Heart left ventricle (tissue), 16 donors: ENCODE results near the gene CTNNA1. TPM values are rescaled to one million over a fixed set of nuclear protein-coding genes. Genes with fewer than 3 reads are reported as not detected.
"Not testable (repeated sequence)": the region's sequence is repeated elsewhere in the genome, so short reads cannot be mapped to it uniquely, and the experiment has no call there.

Source experiments
- ATAC-seq, 4 donors: fragments of 200-7000 bp; cut with Tn5 transposase; one replicate each; pipeline ENCODE4 v1.9.1; 2020 to 2022; ENCODE audit warnings: moderate library complexity in 4 of 4, mild to moderate bottlenecking in 3 of 4, moderate number of reproducible peaks in 1 of 4
- DNase-seq, 5 donors: peaks; one replicate each; pipeline ENCODE4 v3.0.0-alpha.2; 2020
- H3K27ac ChIP-seq, 12 donors: fragments of 200-600 bp; sonication (generic) in 4 of 12; one replicate each; pipeline versions ENCODE4 v1.5.0 to v1.8.0; 2016 to 2022; ENCODE audit warnings: mild to moderate bottlenecking in 2 of 12
- H3K27me3 ChIP-seq, 9 donors: fragments of 200-600 bp; sonication (generic) in 2 of 9; one replicate each; pipeline versions ENCODE4 v1.5.1 to v1.8.0; 2016 to 2022; ENCODE audit warnings: mild to moderate bottlenecking in 3 of 9
- H3K36me3 ChIP-seq, 9 donors: fragments of 200-600 bp; sonication (generic) in 2 of 9; one replicate each; pipeline versions ENCODE4 v1.5.0 to v1.8.0; 2018 to 2022; ENCODE audit warnings: mild to moderate bottlenecking in 2 of 9
- H3K4me1 ChIP-seq, 12 donors: fragments of 200-600 bp; sonication (generic) in 4 of 12; one replicate each; pipeline versions ENCODE4 v1.5.0 to v1.8.0; 2016 to 2022; ENCODE audit warnings: mild to moderate bottlenecking in 3 of 12
- H3K4me3 ChIP-seq, 12 donors: fragments of 200-600 bp; sonication (generic) in 4 of 12; one replicate each; pipeline versions ENCODE4 v1.5.0 to v1.8.0; 2017 to 2022; ENCODE audit warnings: mild to moderate bottlenecking in 9 of 12, moderate library complexity in 4 of 12
- H3K9me3 ChIP-seq, 12 donors: fragments of 200-600 bp; sonication (generic) in 4 of 12; one replicate each; pipeline versions ENCODE4 v1.5.0 to v1.8.0; 2016 to 2022; ENCODE audit warnings: mild to moderate bottlenecking in 1 of 12
- CTCF ChIP-seq, 12 donors: fragments of 200-600 bp; sonication (generic) in 4 of 12; IDR thresholded peaks; one replicate each; pipeline versions ENCODE4 v1.5.0 to v1.8.0; 2018 to 2022; ENCODE audit warnings: antibody characterized with exemption in 12 of 12, mild to moderate bottlenecking in 5 of 12
- POLR2A ChIP-seq, 2 donors: fragments of 450-650 bp; IDR thresholded peaks; one replicate each; pipeline ENCODE4 v1.6.1; 2017; ENCODE audit warnings: antibody characterized with exemption in 2 of 2, mild to moderate bottlenecking in 2 of 2, moderate library complexity in 2 of 2
- WGBS, 4 donors: extraction: QIAGEN DNeasy Blood & Tissue Kit in 2 of 4; methylation state at CpG; one replicate each; pipeline versions ENCODE4 v1.1.5 to v1.1.7; 2013 to 2018; 5-methylcytosine and 5-hydroxymethylcytosine counted together
- intact Hi-C, 10 donors: fragments of 100-400 bp; cut with DNase I; formaldehyde crosslinking; loops; one replicate each; pipeline versions ENCODE4 v1.11.1 to v1.14.2; 2022
- polyA plus RNA-seq, 2 donors: library from polyadenylated mRNA; stranded (reverse); fragments of 200-250 nt; gene quantifications; one replicate each; pipeline ENCODE4 v1.2.3, GENCODE V29; 2013
- total RNA-seq, 9 donors: library from RNA; depleted of rRNA in 2 of 9; stranded (reverse); fragments of >200 nt in 2 of 9; fragmentation: NEBNext Ultra II Directional in 3 of 9; extraction: Animal tissue kit (Norgen Biotek cat#: 25700) in 3 of 9; gene quantifications; one replicate each; pipeline versions ENCODE4 v1.1.0 to v1.2.4, GENCODE V29; 2016 to 2023
- donor health status: ischemic (EF 13 %, LVEDD 7.1; RV severe dilation, severe dysfunction).
- donor health status: healthy with polysubstance abuse.
- donor health status: DM: no; HTN: yes; CAD: no.
- donor health status: DM: no; HTN: no; CAD: no.
- donor health status: ischemic (EF 25% LVEDD 6.9; RV normal size, moderate dysfunction).
- donor health status: ischemic (EF 25% LVEDD 5.7; RV mildly dilated, moderate dysfunction).
- donor health status: healthy.
- donor health status: DM: yes; HTN: yes; CAD: no.
- donor health status: ischemic (EF 35%, LVEDD 5.7; RV mildly dilated, moderate dysfunction).
- donor health status: nonischemic (EF 11% LVEDD 7.7; RV severe dilation, severe dysfunction).
- donor health status: DM: yes; HTN: yes; CAD: no.
- donor health status: PGD.
- donor health status: ischemic (EF 29% LVEDD 5.4; RV normal size, mild dysfunction).
- donor health status: nonischemic (EF 23%, LVEDD 6.1; RV moderate dilation, normal function).

CTNNA1 gene
- total and polyA plus RNA-seq, 11 donors, result 140 to 460 (median 399) TPM

- H3K9me3 ChIP-seq, result no peaks in the 10 kb centered on the region
- H3K4me3 ChIP-seq, result no peak overlapping the region
- DNase-seq, result peak in 2 of 5 donors; percentile 55 to 60
- ATAC-seq, result peak; percentile 75 to 92 (median 80)
- H3K4me1 ChIP-seq, result peaks cover 0 to 27% (median 12%) of the 10 kb centered on the region in 12 donors
- TF ChIP-seq POLR2A (IDR thresholded peaks at IDR 0.05), result no peak
- no peak for TF ChIP-seq CTCF (IDR thresholded peaks at IDR 0.05)
- no peaks in the 10 kb centered on the region for H3K27me3 ChIP-seq
- intact Hi-C loops, result no loop called here
- H3K27ac ChIP-seq, result peak overlapping the region in 9 of 12 donors; percentile 37 to 76 (median 68)
- 52 to 72% (median 60%) methylated on average over 5 of the region's 5 CpGs for WGBS, 4 donors
- H3K36me3 ChIP-seq, result no peaks in the 10 kb centered on the region
These were observed 28.6 kb upstream of the CTNNA1 start for GRCh38 chr5:138724470-138725146.

- ATAC-seq, result peak; percentile 53 to 72 (median 71)
These were observed 27.9 kb upstream of the CTNNA1 start for GRCh38 chr5:138725153-138725817.

GRCh38 chr5:138725818-138726416, 27.3 kb upstream of the CTNNA1 start:
- TF ChIP-seq CTCF (IDR thresholded peaks at IDR 0.05) (peak in 1 of 12 donors; percentile 4), POLR2A (IDR thresholded peaks at IDR 0.05) (no peak)
- no peaks in the 10 kb centered on the region for H3K9me3 ChIP-seq
- peak overlapping the region in 2 of 12 donors; percentile 15 to 18 for H3K4me3 ChIP-seq
- H3K27me3 ChIP-seq, result no peaks in the 10 kb centered on the region
- intact Hi-C loops, result no loop called here
- peak overlapping the region in 11 of 12 donors; percentile 37 to 76 (median 69) for H3K27ac ChIP-seq
- WGBS, 4 donors, result 69 to 74% (median 71%) methylated on average over 6 of the region's 6 CpGs
- H3K4me1 ChIP-seq, result peaks cover 0 to 27% (median 12%) of the 10 kb centered on the region in 12 donors
- H3K36me3 ChIP-seq, result no peaks in the 10 kb centered on the region
- DNase-seq (peak in 4 of 5 donors; percentile 21 to 48 (median 32)), ATAC-seq (peak; percentile 40 to 69 (median 58))

More at GRCh38 chr5:138725153-138725817, 27.9 kb upstream of the CTNNA1 start:
- peak overlapping the region in 2 of 12 donors; percentile 15 to 18 for H3K4me3 ChIP-seq
- H3K36me3 ChIP-seq, result no peaks in the 10 kb centered on the region
- 60 to 72% (median 71%) methylated on average over 12 of the region's 12 CpGs for WGBS, 4 donors
- no peaks in the 10 kb centered on the region for H3K27me3 ChIP-seq
- peak in 4 of 5 donors; percentile 30 to 54 (median 42) for DNase-seq
- peaks cover 0 to 27% (median 12%) of the 10 kb centered on the region in 12 donors for H3K4me1 ChIP-seq
- peak overlapping the region in 11 of 12 donors; percentile 37 to 76 (median 69) for H3K27ac ChIP-seq
- intact Hi-C loops, result no loop called here
- TF ChIP-seq POLR2A (IDR thresholded peaks at IDR 0.05) (no peak), CTCF (IDR thresholded peaks at IDR 0.05) (peak in 5 of 12 donors; percentile 9 to 44 (median 21))
- H3K9me3 ChIP-seq, result no peaks in the 10 kb centered on the region

GRCh38 chr5:138726848-138727247, 26.4 kb upstream of the CTNNA1 start:
- Histone ChIP-seq H3K4me1 (peaks cover 0 to 27% (median 12%) of the 10 kb centered on the region in 12 donors), H3K4me3 (no peak overlapping the region), H3K27ac (no peak overlapping the region), H3K27me3 (no peaks in the 10 kb centered on the region), H3K36me3 (no peaks in the 10 kb centered on the region), H3K9me3 (no peaks in the 10 kb centered on the region)
- ATAC-seq (no peak), DNase-seq (no peak)
- TF ChIP-seq POLR2A (IDR thresholded peaks at IDR 0.05), result no peak
- TF ChIP-seq CTCF (IDR thresholded peaks at IDR 0.05), result no peak
- intact Hi-C loops, result no loop called here
- WGBS, 4 donors, result 72 to 86% (median 81%) methylated on average over 4 of the region's 4 CpGs

GRCh38 chr5:138730496-138730895, 22.7 kb upstream of the CTNNA1 start:
- intact Hi-C loops, ATAC-seq: not testable (repeated sequence)

More at GRCh38 chr5:138730496-138730895, 22.7 kb upstream of the CTNNA1 start:
- not testable (repeated sequence) for DNase-seq, H3K9me3 ChIP-seq, H3K36me3 ChIP-seq, H3K27me3 ChIP-seq, H3K4me3 ChIP-seq, H3K27ac ChIP-seq
- peaks cover 0 to 11% (median 4%) of the 10 kb centered on the region in 12 donors for H3K4me1 ChIP-seq
- WGBS, 4 donors, result 93 to 95% (median 94%) methylated on average over 12 of the region's 12 CpGs
